ENCODE results near the gene KRT31. TPM values are rescaled to one million over a fixed set of nuclear protein-coding genes. Genes with fewer than 3 reads are reported as not detected.

KRT31 gene
- total and polyA plus RNA-seq, 2 of the 4 experiments (the other 2 are of a cell fraction), result 0.05 TPM; not detected in 1

DNA sequence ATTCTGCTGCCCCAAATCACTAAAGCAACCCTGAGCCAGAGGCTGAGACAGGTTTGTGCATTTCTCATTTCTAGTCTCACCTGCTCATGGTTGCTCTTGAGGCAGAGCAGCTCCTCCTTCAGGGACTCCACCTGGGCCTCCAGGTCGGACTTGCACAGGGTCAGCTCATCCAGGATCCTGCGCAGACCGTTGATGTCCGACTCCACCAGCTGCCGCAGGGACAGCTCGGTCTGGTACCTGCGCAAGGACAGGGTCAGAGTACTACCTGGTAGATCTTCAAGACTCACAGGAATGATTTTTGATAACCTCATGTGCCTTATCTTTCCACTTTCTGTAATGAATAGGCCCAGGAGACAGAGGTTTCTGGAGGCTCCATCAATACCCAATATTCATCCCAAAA, 1.1 kb downstream of the KRT31 start:
- no peak for DNase-seq
- intact Hi-C loops (cut with micrococcal nuclease), result no loop called here
- H3K9me1 ChIP-seq (ENCODE audit: insufficient read depth, low read length), result no peaks in the 10 kb centered on the region; the same call in 1 of the 2 replicates
- no TSS peak for BruUV-seq (replicated peaks)
- H3K27ac ChIP-seq (ENCODE audit: insufficient read depth, low read length), result no peak overlapping the region
- no peak overlapping the region for H2AK9ac ChIP-seq (replicated peaks; ENCODE audit: low read depth, low read length, poor library complexity)
- H3K56ac ChIP-seq (ENCODE audit: extremely low read depth, insufficient read depth, low read length), result no peak overlapping the region
- H2BK20ac ChIP-seq (ENCODE audit: low read depth, low read length), result no peak overlapping the region
- no peak overlapping the region for H2AK5ac ChIP-seq (ENCODE audit: low read depth, low read length)
- no peaks in the 10 kb centered on the region for H4K20me1 ChIP-seq (ENCODE audit: insufficient read depth, low read length)
- H4K91ac ChIP-seq (ENCODE audit: insufficient read depth, low read depth, low read length), result no peak overlapping the region
- H2BK5ac ChIP-seq (ENCODE audit: low read depth, low read length, poor library complexity, severe bottlenecking), result no peak overlapping the region
- no peak for ATAC-seq (ENCODE audit: low read depth)
- no peak overlapping the region for H3K9ac ChIP-seq (ENCODE audit: low read depth, low read length)
- CTCF ChIA-PET, result no interaction called here
- no peak overlapping the region for H3K23ac ChIP-seq (ENCODE audit: low read depth, low read length)
- H3K27me3 ChIP-seq (ENCODE audit: control insufficient read depth, insufficient read depth, low read length), result no peaks in the 10 kb centered on the region
- 0 out of 3 replicates have a peak overlapping the region, but pooled peaks have one; percentile 16 for H2BK15ac ChIP-seq (ENCODE audit: low read depth, low read length)
- no peak overlapping the region for H3K4me2 ChIP-seq (ENCODE audit: low read depth, low read length)
- H2AFZ ChIP-seq (replicated peaks; ENCODE audit: low read length, poor library complexity), result no peak overlapping the region
- H3K4ac ChIP-seq (ENCODE audit: low read depth, low read length), result no peak overlapping the region
- H3K36me3 ChIP-seq (ENCODE audit: control insufficient read depth, insufficient read depth, low read length), result no peaks in the 10 kb centered on the region
- H3K4me1 ChIP-seq (ENCODE audit: control insufficient read depth, insufficient read depth, low read length), result peaks cover 5% of the 10 kb centered on the region; the same call in 1 of the 2 replicates
- no peak for TF ChIP-seq CEBPB (IDR thresholded peaks at IDR 0.05; ENCODE audit: low read depth, low read length)
- TF ChIP-seq, protein P1, sequence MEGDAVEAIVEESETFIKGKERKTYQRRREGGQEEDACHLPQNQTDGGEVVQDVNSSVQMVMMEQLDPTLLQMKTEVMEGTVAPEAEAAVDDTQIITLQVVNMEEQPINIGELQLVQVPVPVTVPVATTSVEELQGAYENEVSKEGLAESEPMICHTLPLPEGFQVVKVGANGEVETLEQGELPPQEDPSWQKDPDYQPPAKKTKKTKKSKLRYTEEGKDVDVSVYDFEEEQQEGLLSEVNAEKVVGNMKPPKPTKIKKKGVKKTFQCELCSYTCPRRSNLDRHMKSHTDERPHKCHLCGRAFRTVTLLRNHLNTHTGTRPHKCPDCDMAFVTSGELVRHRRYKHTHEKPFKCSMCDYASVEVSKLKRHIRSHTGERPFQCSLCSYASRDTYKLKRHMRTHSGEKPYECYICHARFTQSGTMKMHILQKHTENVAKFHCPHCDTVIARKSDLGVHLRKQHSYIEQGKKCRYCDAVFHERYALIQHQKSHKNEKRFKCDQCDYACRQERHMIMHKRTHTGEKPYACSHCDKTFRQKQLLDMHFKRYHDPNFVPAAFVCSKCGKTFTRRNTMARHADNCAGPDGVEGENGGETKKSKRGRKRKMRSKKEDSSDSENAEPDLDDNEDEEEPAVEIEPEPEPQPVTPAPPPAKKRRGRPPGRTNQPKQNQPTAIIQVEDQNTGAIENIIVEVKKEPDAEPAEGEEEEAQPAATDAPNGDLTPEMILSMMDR (conservative IDR thresholded peaks at IDR 0.05; ENCODE audit: low read depth, low read length), result no peak
- TF ChIP-seq BHLHE40 (IDR thresholded peaks at IDR 0.05; ENCODE audit: low read depth, low read length), result no peak
- no peak for TF ChIP-seq MXI1 (IDR thresholded peaks at IDR 0.05; ENCODE audit: borderline replicate concordance, low read depth, low read length)
- TF ChIP-seq, protein P2, sequence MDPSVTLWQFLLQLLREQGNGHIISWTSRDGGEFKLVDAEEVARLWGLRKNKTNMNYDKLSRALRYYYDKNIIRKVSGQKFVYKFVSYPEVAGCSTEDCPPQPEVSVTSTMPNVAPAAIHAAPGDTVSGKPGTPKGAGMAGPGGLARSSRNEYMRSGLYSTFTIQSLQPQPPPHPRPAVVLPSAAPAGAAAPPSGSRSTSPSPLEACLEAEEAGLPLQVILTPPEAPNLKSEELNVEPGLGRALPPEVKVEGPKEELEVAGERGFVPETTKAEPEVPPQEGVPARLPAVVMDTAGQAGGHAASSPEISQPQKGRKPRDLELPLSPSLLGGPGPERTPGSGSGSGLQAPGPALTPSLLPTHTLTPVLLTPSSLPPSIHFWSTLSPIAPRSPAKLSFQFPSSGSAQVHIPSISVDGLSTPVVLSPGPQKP (IDR thresholded peaks at IDR 0.05; ENCODE audit: borderline replicate concordance, low read depth, low read length), result no peak
- TF ChIP-seq CHD1 (IDR thresholded peaks at IDR 0.05; ENCODE audit: low read depth, low read length), result no peak
- TF ChIP-seq NFE2L2 (IDR thresholded peaks at IDR 0.05; ENCODE audit: low read depth, low read length), result no peak
- no peak for TF ChIP-seq FOS (IDR thresholded peaks at IDR 0.05; ENCODE audit: low read depth, low read length)
- TF ChIP-seq RFX5 (IDR thresholded peaks at IDR 0.05; ENCODE audit: low read depth, low read length), result no peak
- TF ChIP-seq, protein P3, sequence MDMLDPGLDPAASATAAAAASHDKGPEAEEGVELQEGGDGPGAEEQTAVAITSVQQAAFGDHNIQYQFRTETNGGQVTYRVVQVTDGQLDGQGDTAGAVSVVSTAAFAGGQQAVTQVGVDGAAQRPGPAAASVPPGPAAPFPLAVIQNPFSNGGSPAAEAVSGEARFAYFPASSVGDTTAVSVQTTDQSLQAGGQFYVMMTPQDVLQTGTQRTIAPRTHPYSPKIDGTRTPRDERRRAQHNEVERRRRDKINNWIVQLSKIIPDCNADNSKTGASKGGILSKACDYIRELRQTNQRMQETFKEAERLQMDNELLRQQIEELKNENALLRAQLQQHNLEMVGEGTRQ (IDR thresholded peaks at IDR 0.05; ENCODE audit: low read depth, low read length), result no peak
- TF ChIP-seq RCOR1 (IDR thresholded peaks at IDR 0.05; ENCODE audit: insufficient replicate concordance, low read length), result no peak
- no peak overlapping the region for H3K18ac ChIP-seq (ENCODE audit: low read depth, low read length)
- no peak overlapping the region for H4K8ac ChIP-seq (ENCODE audit: low read depth in 2 of 2, low read length in 2 of 2)
- POLR2A ChIA-PET (ENCODE audit: unreplicated experiment), result no interaction called here
- no peak overlapping the region for H3K14ac ChIP-seq (replicated peaks; ENCODE audit: low read depth, low read length)
- dilution Hi-C loops (cut with HindIII; ENCODE audit: low sequenced_read_pairs, unreplicated experiment), result no loop called here
- in situ Hi-C loops (cut with MboI; ENCODE audit: low sequenced_read_pairs), result no loop called here
- H4K5ac ChIP-seq (ENCODE audit: low read depth, low read length), result no peak overlapping the region
- no peak overlapping the region for H3K4me3 ChIP-seq (ENCODE audit: insufficient read depth, low read depth, low read length)
- no peaks in the 10 kb centered on the region for H3K79me1 ChIP-seq (ENCODE audit: low read depth in 1 of 2, low read length in 2 of 2)
- WGBS, 2 experiments (ENCODE audit: extremely low coverage in 2 of 2, insufficient read length in 1 of 2), result no CpG with 5 or more reads among the region's 7 CpGs
- H3K9me3 ChIP-seq (ENCODE audit: control insufficient read depth, insufficient read depth, low read length), result no peaks in the 10 kb centered on the region
- H2BK120ac ChIP-seq (ENCODE audit: low read depth, low read length), result no peak overlapping the region
